GM21619 (cell line): ENCODE measurements around the gene NOX1.
"Not testable (repeated sequence)": the region's sequence is repeated elsewhere in the genome, so short reads cannot be mapped to it uniquely, and the experiment has no call there.

Experiments
- ATAC-seq: cut with Tn5 transposase; IDR thresholded peaks from one replicate; pipeline ENCODE4 v1.9.1; 2021; ENCODE audit not compliant: unreplicated experiment

NOX1 gene

DNA sequence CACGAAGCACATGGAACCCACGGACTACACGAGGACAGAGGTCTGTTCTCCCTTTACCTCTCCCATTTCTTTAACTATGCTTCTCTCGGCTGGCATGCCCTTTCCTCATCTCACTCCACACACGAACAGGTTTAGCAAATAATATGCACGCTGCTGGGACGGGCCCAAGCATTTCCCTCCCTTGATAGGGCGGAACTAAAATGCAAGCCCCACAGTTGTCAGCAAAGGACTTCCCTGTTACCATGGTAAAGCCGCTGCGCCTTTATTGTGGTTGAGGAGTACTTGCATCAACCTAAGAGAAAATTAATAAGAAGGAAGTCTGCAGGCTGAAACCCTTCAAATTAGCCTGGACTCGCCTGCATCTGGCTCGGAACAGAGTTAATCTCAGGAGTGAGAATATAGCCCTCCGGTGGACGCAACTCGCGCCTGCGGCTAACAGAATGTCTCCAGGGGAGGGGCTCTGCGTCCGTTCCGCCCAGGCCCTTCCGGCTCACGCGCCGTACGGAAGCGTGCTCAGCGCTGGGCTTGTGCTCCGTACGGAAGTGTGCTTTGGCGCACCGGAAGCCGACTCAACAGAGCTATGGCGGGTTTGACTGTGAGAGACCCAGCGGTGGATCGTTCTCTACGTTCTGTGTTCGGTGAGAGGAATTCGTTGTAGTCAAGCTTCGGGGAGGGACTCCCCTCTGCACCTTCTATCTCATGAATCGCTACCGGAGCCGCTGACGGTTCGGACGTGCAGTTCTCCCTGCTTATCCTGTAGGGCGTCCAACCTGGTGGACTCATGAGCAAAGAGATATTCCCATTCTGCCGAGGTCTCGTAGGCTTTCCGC lies 54.1 kb downstream of the NOX1 start, which contains the start of gene CSTF2:
CSTF2 (plus strand) TSS at position 555 of the 830 bp plus-strand sequence; CDS start at position 581, 26 bp downstream.
- peak; percentile 99 for ATAC-seq

DNA sequence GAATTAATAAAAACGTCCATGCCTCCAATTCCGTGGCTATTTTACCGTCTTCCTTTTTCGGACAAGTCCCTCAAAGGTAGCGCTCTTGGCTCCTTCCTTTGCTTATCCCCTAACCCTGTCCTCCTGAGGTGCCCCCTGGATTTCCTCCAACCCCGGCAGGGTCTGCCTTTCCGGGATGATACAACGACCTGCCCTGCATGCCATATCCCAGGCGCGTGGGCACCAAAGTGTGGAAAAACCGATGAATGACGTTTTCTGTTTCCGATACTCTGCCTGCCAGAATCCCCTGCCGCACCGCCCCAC lies 54.7 kb downstream of the NOX1 start:
- no peak for ATAC-seq

DNA sequence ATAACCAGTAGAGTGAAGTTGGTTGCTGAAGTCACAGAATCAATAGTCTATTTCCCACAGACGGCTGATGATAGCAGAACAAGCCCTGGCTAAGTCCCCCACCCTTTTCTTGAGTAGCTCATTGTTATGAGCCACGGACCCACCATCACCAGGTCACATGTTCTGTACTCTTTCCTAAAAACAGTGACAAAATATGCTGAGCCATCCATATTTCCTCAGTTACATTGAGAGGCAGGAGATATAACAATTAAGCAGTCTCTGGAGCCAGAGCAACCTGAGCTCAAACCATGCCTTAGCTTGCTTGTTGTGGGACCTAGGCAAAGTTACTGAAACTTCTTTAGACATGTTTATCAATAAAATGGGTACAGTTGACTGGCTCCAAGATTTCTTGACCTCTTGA lies 56.8 kb downstream of the NOX1 start:
- no peak for ATAC-seq

DNA sequence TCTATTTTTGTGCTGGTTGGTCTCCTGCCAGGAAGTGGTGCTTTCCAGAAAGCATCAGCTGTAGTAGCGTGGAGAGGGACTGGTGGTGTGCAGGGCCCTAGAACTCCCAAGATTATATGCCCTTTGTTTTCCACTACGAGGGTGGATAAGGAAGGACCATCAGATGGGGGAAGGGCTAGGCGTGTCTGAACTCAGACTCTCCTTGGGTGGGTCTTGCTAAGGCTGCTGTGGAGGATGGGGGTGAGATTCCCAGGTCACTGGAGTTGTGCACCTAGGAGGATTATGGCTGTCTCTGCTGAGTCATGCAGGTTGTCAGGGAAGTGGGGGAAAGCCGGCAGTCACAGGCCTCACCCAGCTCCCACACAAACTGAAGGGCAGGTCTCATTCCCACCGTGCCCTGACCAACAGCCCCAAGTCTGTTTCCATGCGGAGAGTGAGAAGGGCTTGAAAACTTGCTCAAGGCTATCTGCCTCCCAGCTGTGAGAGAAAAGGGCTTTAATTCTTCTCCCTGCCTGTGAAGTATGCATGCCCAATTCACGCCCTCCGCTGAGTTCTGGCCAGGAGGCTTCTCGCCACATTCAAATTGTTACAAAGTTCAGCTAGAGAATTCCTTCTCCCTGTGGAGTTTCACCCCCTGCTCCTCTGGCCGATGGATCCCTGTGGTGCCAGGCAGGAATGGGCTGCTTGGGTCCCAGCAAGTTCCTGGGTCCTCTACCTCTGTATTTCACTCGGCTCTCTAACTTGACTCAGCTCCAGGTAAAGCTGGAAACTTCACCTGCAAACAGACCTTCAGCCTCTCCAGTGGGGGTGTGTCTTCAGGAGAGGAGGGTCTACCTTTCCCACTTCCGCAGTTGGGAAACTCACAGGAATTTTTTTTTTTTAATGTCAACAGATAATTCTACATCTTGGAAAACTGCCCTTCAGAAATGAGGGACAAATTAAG lies 61.7 kb downstream of the NOX1 start:
- ATAC-seq = no peak

GRCh38 chrX:100808265-100808664 lies 65.9 kb downstream of the NOX1 start:
- ATAC-seq = not testable (repeated sequence)

GRCh38 chrX:100804780-100805179 lies 69.4 kb downstream of the NOX1 start:
- ATAC-seq = no peak

DNA sequence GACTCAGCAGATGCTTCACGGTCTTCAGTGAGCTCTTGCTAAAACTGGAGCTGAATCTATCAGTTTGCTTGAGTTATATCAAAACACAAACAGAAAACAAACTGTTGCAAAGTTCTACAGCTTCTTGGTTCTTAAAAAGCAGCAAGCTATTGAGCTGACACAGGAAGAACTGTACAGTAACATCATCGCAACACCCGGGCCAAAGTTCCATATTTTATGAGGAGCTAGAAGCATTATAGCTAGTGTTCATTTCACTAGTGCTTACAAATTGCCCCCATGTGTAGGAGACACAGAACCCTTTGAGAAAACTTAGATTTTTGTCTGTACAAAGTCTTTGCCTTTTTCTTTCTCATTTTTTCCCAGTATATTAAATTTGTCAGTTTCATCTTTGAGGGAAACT lies 71.3 kb downstream of the NOX1 start:
- no peak for ATAC-seq

GRCh38 chrX:100798484-100799214 lies 75.5 kb downstream of the NOX1 start:
- ATAC-seq = no peak

DNA sequence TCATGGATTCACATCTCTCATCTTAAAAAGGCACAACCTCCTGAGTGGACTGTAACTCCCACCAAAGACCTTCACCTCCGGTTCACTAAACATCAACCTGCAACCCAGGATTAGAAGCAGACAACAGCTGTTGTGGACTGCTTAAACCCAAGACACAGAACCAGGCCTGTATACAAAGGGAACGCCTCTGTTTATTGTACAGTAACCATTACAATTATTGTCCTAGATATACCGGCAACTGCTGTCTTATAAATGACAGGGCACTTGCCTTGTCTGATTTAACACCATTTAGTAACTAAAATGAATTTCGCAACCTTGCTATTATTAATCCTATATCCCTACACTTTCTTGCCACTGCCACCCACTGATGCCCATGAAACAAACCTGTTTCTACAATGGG lies 76.8 kb downstream of the NOX1 start:
- no peak for ATAC-seq

DNA sequence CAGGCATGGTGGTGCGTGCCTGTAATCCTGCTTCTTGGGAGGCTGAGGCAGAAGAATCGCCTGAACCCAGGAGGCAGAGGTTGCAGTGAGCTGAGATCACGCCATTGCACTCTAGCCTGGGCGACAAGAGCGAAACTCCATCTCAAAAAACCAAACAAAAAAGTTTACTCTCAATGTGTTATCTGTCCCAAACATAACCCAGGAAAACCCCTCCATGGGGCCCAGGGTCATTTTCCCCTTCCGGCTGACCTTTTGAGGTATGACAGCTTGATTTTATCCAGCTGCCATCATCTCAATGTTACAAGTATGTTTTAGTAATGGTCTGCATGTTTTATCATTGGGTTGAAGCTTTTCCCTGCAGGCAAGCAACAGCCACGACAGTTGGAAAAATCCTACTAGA lies 77.8 kb downstream of the NOX1 start:
- ATAC-seq = not testable (repeated sequence)
